Stimulated activated naive CD8-positive, alpha-beta T cell treated with anti-CD3 and anti-CD28 coated beads, Interleukin-15, Interleukin-2, amounts not matched to agents 100 ng/mL and 50 ng/mL, for 24 hours (primary cell): ENCODE data around the gene PRKAB2.
"Not testable (repeated sequence)": the region's sequence is repeated elsewhere in the genome, so short reads cannot be mapped to it uniquely, and the experiment has no call there.

Source experiments
- H3K27ac Mint-ChIP-seq: one replicate; pipeline ENCODE4 v1.8.0; 2021; ENCODE audit warnings: mild to moderate bottlenecking, mixed read lengths
- H3K27me3 Mint-ChIP-seq: one replicate; pipeline ENCODE4 v1.8.0; 2021; ENCODE audit warnings: mixed read lengths
- H3K36me3 Mint-ChIP-seq: one replicate; pipeline ENCODE4 v1.8.0; 2021; ENCODE audit warnings: low read depth, mixed read lengths
- H3K4me1 Mint-ChIP-seq: one replicate; pipeline ENCODE4 v1.8.0; 2021; ENCODE audit warnings: low read depth, mixed read lengths
- H3K4me3 Mint-ChIP-seq: one replicate; pipeline ENCODE4 v1.8.0; 2021; ENCODE audit warnings: mild to moderate bottlenecking, mixed read lengths
- H3K9me3 Mint-ChIP-seq: one replicate; pipeline ENCODE4 v1.8.0; 2021; ENCODE audit warnings: mixed read lengths

The PRKAB2 gene

DNA sequence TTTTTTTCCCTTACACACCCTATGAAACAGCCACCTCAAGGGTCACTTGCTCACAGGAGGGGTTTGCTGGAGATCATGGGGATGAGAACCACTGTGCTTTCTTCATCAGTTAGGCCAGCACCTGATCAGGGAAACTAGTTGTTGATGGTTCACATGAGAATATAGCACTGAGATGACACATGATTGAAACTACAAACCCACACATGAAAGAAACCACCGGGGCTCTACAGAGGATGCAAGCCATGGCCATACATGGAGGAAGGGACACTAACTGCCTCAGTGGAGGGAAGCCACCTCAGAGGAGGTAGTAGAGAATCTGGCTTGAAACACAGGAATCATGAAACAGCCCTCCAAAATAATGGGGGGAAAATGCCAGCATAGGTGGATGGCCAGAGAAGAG lies 63.2 kb downstream of the PRKAB2 start:
- no peaks in the 10 kb centered on the region for H3K9me3 Mint-ChIP-seq
- H3K36me3 Mint-ChIP-seq: no peaks in the 10 kb centered on the region
- H3K4me1 Mint-ChIP-seq: no peaks in the 10 kb centered on the region
- H3K4me3 Mint-ChIP-seq: no peak overlapping the region
- no peak overlapping the region for H3K27ac Mint-ChIP-seq
- peaks cover 19% of the 10 kb centered on the region for H3K27me3 Mint-ChIP-seq

DNA sequence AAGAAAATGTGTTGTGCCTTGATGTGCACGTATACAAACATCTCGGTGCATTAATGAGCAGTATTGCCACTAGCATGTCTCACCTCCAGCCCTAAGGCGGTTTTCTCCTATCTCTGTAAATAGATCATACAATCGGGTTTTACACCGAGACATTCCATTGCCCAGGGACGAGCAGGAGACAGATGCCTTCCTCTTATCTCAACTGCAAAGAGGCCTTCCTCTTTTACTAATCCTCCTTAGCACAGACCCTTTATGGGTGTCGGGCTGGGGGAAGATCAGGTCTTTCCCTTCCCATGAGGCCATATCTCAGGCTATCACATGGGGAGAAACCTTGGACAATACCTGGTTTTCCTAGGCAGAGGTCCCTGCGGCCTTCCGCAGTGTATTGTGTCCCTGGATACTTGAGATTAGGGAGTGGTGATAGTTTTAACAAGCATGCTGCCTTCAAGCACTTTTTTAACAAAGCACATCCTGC lies 65.8 kb downstream of the PRKAB2 start:
- H3K9me3 Mint-ChIP-seq, H3K27ac Mint-ChIP-seq, H3K36me3 Mint-ChIP-seq, H3K4me1 Mint-ChIP-seq, H3K4me3 Mint-ChIP-seq: not testable (repeated sequence)
- H3K27me3 Mint-ChIP-seq: peaks cover 19% of the 10 kb centered on the region

DNA sequence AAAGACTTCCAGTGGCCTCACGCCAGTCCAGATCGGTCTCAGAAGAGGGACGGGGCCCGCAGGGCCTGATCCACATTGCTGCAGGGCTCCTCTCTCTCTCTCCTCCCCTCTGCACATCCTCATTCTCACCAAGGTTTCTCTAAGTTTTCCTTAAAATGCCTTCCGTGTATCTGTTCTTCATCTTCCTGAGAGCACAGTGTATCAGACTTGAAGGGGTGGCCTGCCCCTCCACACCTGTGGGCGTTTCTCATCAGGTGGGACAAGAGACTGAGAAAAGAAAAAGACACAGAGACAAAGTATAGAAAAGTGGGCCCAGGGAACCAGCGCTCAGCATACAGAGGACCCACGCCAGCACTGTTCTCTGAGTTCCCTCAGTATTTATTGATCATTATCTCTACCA lies 66.4 kb downstream of the PRKAB2 start:
- Mint-ChIP-seq H3K4me1 (no peaks in the 10 kb centered on the region), H3K27me3 (peaks cover 23% of the 10 kb centered on the region), H3K9me3 (no peaks in the 10 kb centered on the region), H3K4me3 (no peak overlapping the region), H3K27ac (no peak overlapping the region), H3K36me3 (no peaks in the 10 kb centered on the region)
